HCT116 (cell line): ENCODE data around the gene HDX. TPM values are rescaled to one million over a fixed set of nuclear protein-coding genes. Genes with fewer than 3 reads are reported as not detected.

ENCODE experiments used
- ATAC-seq: fragments of 200-7000 bp; cut with Tn5 transposase; 2 replicates; pipeline ENCODE4 v1.9.1; 2020; ENCODE audit warnings: mild to moderate bottlenecking, moderate library complexity
- BruUV-seq: library from RNA; stranded (reverse); fragments of 400-500 nt; replicated peaks from 2 replicates; lab custom pipeline; 2021; lab: Mats Ljungman, UMichigan
- CTCF ChIA-PET: fragments of 300-600 bp; sonication (Branson Sonifier 250); formaldehyde crosslinking; loops from one replicate; lab custom pipeline; 2021; ENCODE audit warnings: antibody characterized with exemption; lab: Charles Lee
- POLR2A ChIA-PET: fragments of 300-600, 350-600 bp; sonication (Branson Sonifier 250); formaldehyde crosslinking; loops from one replicate; lab custom pipeline; 2021; ENCODE audit warnings: antibody characterized with exemption; lab: Charles Lee
- RAD21 ChIA-PET, 2 experiments: fragments of 300-600 bp; sonication (Branson Sonifier 250); formaldehyde crosslinking; loops; one replicate each; lab custom pipeline; 2023; ENCODE audit warnings: low total read pairs in 2 of 2; ENCODE audit not compliant: uncharacterized antibody in 2 of 2, unreplicated experiment in 2 of 2, low non-redundant PET in 1 of 2; lab: Charles Lee
- DNase-seq: peaks from one replicate; pipeline ENCODE4 v3.0.0-alpha.2; 2010; ENCODE audit warnings: low read depth, low spot score
- H2AFZ ChIP-seq: fragments of 200-600 bp; shearing (Covaris generic), sonication (generic); 2 replicates; pipeline ENCODE4 v1.6.1; 2017; ENCODE audit warnings: low read depth, mixed run types, mixed read lengths, antibody characterized with exemption, low read length; ENCODE audit not compliant: poor library complexity, severe bottlenecking
- H3K27ac ChIP-seq: 2 replicates; pipeline ENCODE4 v1.5.1; 2012; ENCODE audit warnings: low read depth, low read length
- H3K27me3 ChIP-seq: fragments of 200-600 bp; sonication (generic); 2 replicates; pipeline ENCODE4 v1.6.1; 2016; ENCODE audit warnings: mixed run types, low read length, mixed read lengths; ENCODE audit not compliant: insufficient read depth
- H3K36me3 ChIP-seq, 2 experiments: fragments of 200-500 bp in 1 of 2; fragments of 200-600 bp in 1 of 2; sonication (Bioruptor generic) in 1 of 2; sonication (generic) in 1 of 2; 2 replicates each; pipeline versions ENCODE4 v1.5.1 to v1.6.1; 2014 to 2016; ENCODE audit warnings: low read length in 2 of 2, inconsistent platforms in 1 of 2, mixed read lengths in 1 of 2, mixed run types in 1 of 2; ENCODE audit not compliant: insufficient read depth in 2 of 2, control insufficient read depth in 1 of 2
- H3K4me1 ChIP-seq, 2 experiments: fragments of 200-600 bp in 1 of 2; sonication (generic) in 1 of 2; 2 replicates each; pipeline versions ENCODE4 v1.5.1 to v1.6.1; 2012 to 2017; ENCODE audit warnings: low read length in 2 of 2, inconsistent platforms in 1 of 2, mild to moderate bottlenecking in 1 of 2, mixed read lengths in 1 of 2, mixed run types in 1 of 2, moderate library complexity in 1 of 2; ENCODE audit not compliant: insufficient read depth in 2 of 2, control insufficient read depth in 1 of 2
- H3K4me2 ChIP-seq: fragments of 200-600 bp; sonication (generic); 2 replicates; pipeline ENCODE4 v1.6.1; 2017; ENCODE audit warnings: mixed run types, low read length, mixed read lengths
- H3K4me3 ChIP-seq, 2 experiments: fragments of 200-600 bp in 1 of 2; sonication (generic) in 1 of 2; replicated peaks in 1 of 2; 2 replicates each; pipeline ENCODE4 v1.5.1; 2011 to 2016; ENCODE audit warnings: low read length in 2 of 2, control low read depth in 1 of 2, low read depth in 1 of 2, mild to moderate bottlenecking in 1 of 2, mixed read lengths in 1 of 2, mixed run types in 1 of 2
- H3K79me2 ChIP-seq: fragments of 200-600 bp; sonication (generic); 2 replicates; pipeline ENCODE4 v1.6.1; 2017; ENCODE audit warnings: mild to moderate bottlenecking, mixed run types, low read length, moderate library complexity, mixed read lengths; ENCODE audit not compliant: insufficient read depth
- H3K9ac ChIP-seq: fragments of 200-600 bp; sonication (generic); 2 replicates; pipeline ENCODE4 v1.6.1; 2016; ENCODE audit warnings: low read length, mixed read lengths
- H3K9me2 ChIP-seq: fragments of 200-600 bp; sonication (generic), shearing (Covaris generic); 2 replicates; pipeline ENCODE4 v1.6.1; 2017; ENCODE audit warnings: mixed run types, mild to moderate bottlenecking, moderate library complexity; ENCODE audit not compliant: insufficient read depth
- H3K9me3 ChIP-seq, 2 experiments: fragments of 200-500 bp in 1 of 2; fragments of 200-600 bp in 1 of 2; sonication (Bioruptor generic) in 1 of 2; sonication (generic) in 1 of 2; 2 replicates each; pipeline ENCODE4 v1.6.1; 2014 to 2017; ENCODE audit warnings: low read length in 2 of 2, mixed read lengths in 2 of 2, inconsistent platforms in 1 of 2, low read depth in 1 of 2, mild to moderate bottlenecking in 1 of 2, mixed run types in 1 of 2, moderate library complexity in 1 of 2; ENCODE audit not compliant: control insufficient read depth in 1 of 2, insufficient read depth in 1 of 2
- H4K20me1 ChIP-seq: fragments of 200-600 bp; sonication (generic), shearing (Covaris generic); 2 replicates; pipeline ENCODE4 v1.6.1; 2017; ENCODE audit warnings: mixed run types, mild to moderate bottlenecking, moderate library complexity; ENCODE audit not compliant: insufficient read depth
- CBX3 ChIP-seq: IDR thresholded peaks from 2 replicates; pipeline ENCODE4 v1.6.1; 2012; ENCODE audit warnings: low read depth
- CEBPB ChIP-seq: IDR thresholded peaks from 2 replicates; pipeline ENCODE4 v1.6.1; 2012; ENCODE audit warnings: low read depth
- EGR1 ChIP-seq: IDR thresholded peaks from 2 replicates; pipeline ENCODE4 v1.6.1; 2012; ENCODE audit warnings: low read depth
- EZH2 ChIP-seq: fragments of 200-600 bp; sonication (generic); IDR thresholded peaks from 2 replicates; pipeline ENCODE4 v1.6.1; 2017; ENCODE audit warnings: antibody characterized with exemption, mixed run types
- EZH2phosphoT487 ChIP-seq: fragments of 200-600 bp; IDR thresholded peaks from 2 replicates; pipeline ENCODE4 v1.6.1; 2018; ENCODE audit warnings: antibody characterized with exemption, borderline replicate concordance
- FOSL1 ChIP-seq: IDR thresholded peaks from 2 replicates; pipeline ENCODE4 v1.6.1; 2012; ENCODE audit warnings: low read depth
- JUND ChIP-seq: IDR thresholded peaks from 2 replicates; pipeline ENCODE4 v1.6.1; 2012
- POLR2A ChIP-seq: IDR thresholded peaks from 2 replicates; pipeline ENCODE4 v1.7.0; 2011; ENCODE audit warnings: borderline replicate concordance; ENCODE audit not compliant: insufficient read depth, insufficient read length; ENCODE audit errors: extremely low read depth
- POLR2AphosphoS5 ChIP-seq: IDR thresholded peaks from 2 replicates; pipeline ENCODE4 v1.6.1; 2011; ENCODE audit warnings: mild to moderate bottlenecking, low read depth, low read length, moderate library complexity
- RAD21 ChIP-seq: IDR thresholded peaks from 2 replicates; pipeline ENCODE4 v1.6.1; 2012; ENCODE audit warnings: low read depth, mild to moderate bottlenecking
- SP1 ChIP-seq: IDR thresholded peaks from 2 replicates; pipeline ENCODE4 v1.6.1; 2012; ENCODE audit warnings: low read depth
- SRF ChIP-seq: IDR thresholded peaks from 2 replicates; pipeline ENCODE4 v1.6.1; 2012; ENCODE audit warnings: low read depth
- TCF7L2 ChIP-seq: IDR thresholded peaks from 2 replicates; pipeline ENCODE4 v1.7.0; 2011; ENCODE audit warnings: borderline replicate concordance, inconsistent platforms; ENCODE audit not compliant: insufficient read depth, insufficient read length; ENCODE audit errors: extremely low read depth
- YY1 ChIP-seq: IDR thresholded peaks from 2 replicates; pipeline ENCODE4 v1.6.1; 2011; ENCODE audit warnings: low read length, low read depth, moderate library complexity, mild to moderate bottlenecking; ENCODE audit not compliant: insufficient replicate concordance; ENCODE audit errors: extremely low read depth
- intact Hi-C: fragments of 100-400 bp; cut with micrococcal nuclease; formaldehyde crosslinking; loops from 2 replicates; pipeline ENCODE4 v1.10.0; 2022
- total RNA-seq: library from RNA; stranded (reverse); gene quantifications from one replicate; pipeline ENCODE4 v1.2.1, GENCODE V29; 2021; ENCODE audit not compliant: unreplicated experiment
- TF ChIP-seq, protein P1 (sequence below): IDR thresholded peaks from 2 replicates; pipeline ENCODE4 v1.6.1; 2011; ENCODE audit warnings: mild to moderate bottlenecking, low read length, moderate library complexity; ENCODE audit not compliant: insufficient replicate concordance; ENCODE audit errors: extremely low read depth
- TF ChIP-seq, protein P2 (sequence below): IDR thresholded peaks from 2 replicates; pipeline ENCODE4 v1.6.1; 2012
- TF ChIP-seq, protein P3 (sequence below): IDR thresholded peaks from 2 replicates; pipeline ENCODE4 v1.6.1; 2012

HDX gene
- total RNA-seq, 1 experiment from 2014 or later: not detected

DNA sequence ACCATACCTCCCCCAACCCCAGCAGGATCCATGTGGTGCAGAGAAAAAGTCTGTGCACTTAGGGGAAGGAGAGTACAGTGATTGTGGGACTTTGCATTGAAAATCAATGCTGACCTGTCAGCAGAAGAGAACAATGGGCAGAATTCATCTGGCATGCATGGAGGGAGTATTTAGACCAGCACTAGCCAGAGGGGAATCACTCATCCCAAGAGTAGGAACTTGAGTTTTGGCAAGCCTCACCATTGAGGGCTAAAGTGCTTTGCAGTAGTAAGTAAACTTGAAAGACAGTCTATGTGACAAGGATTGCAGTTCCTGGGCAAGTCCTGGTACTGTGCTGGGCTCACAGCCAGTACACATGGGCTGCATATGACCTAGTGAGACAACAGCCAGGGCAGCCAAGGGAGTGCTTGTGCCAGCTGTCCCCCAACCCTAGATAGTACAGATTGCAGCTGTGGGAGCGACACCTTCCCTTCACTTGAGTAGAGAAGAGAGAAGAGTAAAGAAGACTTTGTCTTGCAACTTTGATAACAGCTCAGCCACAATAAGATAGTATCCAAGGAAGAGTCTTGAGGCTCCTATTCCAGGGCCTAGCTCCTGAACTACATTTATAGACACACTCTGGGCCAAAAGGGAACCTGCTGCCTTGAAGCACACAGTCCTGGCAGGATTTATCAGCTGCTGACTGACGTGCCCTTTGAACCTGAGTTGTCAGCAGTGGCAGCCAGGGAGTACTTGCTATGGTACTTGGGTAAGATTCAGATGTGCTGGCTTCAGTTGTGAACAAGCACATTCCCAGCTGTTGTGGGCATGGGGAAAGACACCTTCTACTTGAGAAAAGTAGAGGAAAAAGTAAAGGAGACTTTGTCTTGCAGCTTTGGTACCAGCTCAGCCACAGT lies 48.7 kb downstream of the HDX start:
- intact Hi-C loops: no loop called here
- Histone ChIP-seq H3K79me2 (no peaks in the 10 kb centered on the region), H2AFZ (no peak overlapping the region), H3K9ac (no peak overlapping the region), H3K36me3 (no peaks in the 10 kb centered on the region), H3K9me3 (no peaks in the 10 kb centered on the region), H3K4me1 (no peaks in the 10 kb centered on the region), H3K27ac (no peak overlapping the region), H3K4me3 (no peak overlapping the region), H4K20me1 (no peaks in the 10 kb centered on the region), H3K4me2 (no peak overlapping the region), H3K9me2 (no peaks in the 10 kb centered on the region), H3K27me3 (no peaks in the 10 kb centered on the region)
- BruUV-seq: no TSS peak
- ATAC-seq (no peak), DNase-seq (no peak)
- TF ChIP-seq, protein P1, sequence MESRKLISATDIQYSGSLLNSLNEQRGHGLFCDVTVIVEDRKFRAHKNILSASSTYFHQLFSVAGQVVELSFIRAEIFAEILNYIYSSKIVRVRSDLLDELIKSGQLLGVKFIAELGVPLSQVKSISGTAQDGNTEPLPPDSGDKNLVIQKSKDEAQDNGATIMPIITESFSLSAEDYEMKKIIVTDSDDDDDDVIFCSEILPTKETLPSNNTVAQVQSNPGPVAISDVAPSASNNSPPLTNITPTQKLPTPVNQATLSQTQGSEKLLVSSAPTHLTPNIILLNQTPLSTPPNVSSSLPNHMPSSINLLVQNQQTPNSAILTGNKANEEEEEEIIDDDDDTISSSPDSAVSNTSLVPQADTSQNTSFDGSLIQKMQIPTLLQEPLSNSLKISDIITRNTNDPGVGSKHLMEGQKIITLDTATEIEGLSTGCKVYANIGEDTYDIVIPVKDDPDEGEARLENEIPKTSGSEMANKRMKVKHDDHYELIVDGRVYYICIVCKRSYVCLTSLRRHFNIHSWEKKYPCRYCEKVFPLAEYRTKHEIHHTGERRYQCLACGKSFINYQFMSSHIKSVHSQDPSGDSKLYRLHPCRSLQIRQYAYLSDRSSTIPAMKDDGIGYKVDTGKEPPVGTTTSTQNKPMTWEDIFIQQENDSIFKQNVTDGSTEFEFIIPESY: no peak
- TF ChIP-seq POLR2AphosphoS5 (no peak), YY1 (no peak), POLR2A (no peak), SP1 (no peak), CBX3 (no peak), CEBPB (no peak), SRF (no peak), RAD21 (no peak), EZH2phosphoT487 (no peak), EGR1 (no peak), TCF7L2 (no peak), FOSL1 (no peak), JUND (no peak), EZH2 (no peak)
- TF ChIP-seq, protein P2, sequence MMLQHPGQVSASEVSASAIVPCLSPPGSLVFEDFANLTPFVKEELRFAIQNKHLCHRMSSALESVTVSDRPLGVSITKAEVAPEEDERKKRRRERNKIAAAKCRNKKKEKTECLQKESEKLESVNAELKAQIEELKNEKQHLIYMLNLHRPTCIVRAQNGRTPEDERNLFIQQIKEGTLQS: no peak
- TF ChIP-seq, protein P3, sequence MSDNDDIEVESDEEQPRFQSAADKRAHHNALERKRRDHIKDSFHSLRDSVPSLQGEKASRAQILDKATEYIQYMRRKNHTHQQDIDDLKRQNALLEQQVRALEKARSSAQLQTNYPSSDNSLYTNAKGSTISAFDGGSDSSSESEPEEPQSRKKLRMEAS: no peak
- CTCF ChIA-PET: no interaction called here
- RAD21 ChIA-PET: no interaction called here
- POLR2A ChIA-PET: no interaction called here
